GM10266 (cell line): ENCODE measurements around the gene VNN1.
"Not testable (repeated sequence)": the region's sequence is repeated elsewhere in the genome, so short reads cannot be mapped to it uniquely, and the experiment has no call there.

Experiments
- DNase-seq: peaks from one replicate; pipeline ENCODE4 v3.0.0; 2012; ENCODE audit errors: extremely low spot score
- TF ChIP-seq, protein P1 (sequence below): IDR thresholded peaks from 2 replicates; pipeline ENCODE4 v1.5.1; 2012; ENCODE audit warnings: mild to moderate bottlenecking, low read depth; ENCODE audit not compliant: control insufficient read depth, insufficient read depth; ENCODE audit errors: missing control alignments

The VNN1 gene

GRCh38 chr6:132690678-132691077, 23.2 kb downstream of the VNN1 start:
- DNase-seq, result no peak
- TF ChIP-seq, protein P1, sequence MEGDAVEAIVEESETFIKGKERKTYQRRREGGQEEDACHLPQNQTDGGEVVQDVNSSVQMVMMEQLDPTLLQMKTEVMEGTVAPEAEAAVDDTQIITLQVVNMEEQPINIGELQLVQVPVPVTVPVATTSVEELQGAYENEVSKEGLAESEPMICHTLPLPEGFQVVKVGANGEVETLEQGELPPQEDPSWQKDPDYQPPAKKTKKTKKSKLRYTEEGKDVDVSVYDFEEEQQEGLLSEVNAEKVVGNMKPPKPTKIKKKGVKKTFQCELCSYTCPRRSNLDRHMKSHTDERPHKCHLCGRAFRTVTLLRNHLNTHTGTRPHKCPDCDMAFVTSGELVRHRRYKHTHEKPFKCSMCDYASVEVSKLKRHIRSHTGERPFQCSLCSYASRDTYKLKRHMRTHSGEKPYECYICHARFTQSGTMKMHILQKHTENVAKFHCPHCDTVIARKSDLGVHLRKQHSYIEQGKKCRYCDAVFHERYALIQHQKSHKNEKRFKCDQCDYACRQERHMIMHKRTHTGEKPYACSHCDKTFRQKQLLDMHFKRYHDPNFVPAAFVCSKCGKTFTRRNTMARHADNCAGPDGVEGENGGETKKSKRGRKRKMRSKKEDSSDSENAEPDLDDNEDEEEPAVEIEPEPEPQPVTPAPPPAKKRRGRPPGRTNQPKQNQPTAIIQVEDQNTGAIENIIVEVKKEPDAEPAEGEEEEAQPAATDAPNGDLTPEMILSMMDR, result no peak

DNA sequence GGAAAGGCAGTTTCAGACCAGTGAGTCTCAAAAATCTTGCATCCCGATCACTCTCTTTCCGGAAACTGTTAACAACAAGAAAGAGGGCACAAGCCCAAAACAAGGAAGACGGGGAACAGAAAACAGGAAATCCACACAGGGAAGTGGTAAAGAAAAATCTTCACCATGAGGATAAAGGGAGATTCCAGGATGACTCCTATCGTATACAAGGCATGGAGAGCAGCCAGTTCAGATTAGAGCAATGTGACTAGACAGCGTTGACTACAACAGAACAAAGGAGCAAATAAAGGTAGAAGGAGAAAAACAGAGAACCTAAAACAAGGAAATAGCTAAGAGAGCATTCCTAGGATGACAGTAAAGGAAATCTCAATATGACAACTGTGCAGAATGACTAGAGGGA, 26.5 kb downstream of the VNN1 start:
- TF ChIP-seq, protein P1, result no peak
- no peak for DNase-seq

DNA sequence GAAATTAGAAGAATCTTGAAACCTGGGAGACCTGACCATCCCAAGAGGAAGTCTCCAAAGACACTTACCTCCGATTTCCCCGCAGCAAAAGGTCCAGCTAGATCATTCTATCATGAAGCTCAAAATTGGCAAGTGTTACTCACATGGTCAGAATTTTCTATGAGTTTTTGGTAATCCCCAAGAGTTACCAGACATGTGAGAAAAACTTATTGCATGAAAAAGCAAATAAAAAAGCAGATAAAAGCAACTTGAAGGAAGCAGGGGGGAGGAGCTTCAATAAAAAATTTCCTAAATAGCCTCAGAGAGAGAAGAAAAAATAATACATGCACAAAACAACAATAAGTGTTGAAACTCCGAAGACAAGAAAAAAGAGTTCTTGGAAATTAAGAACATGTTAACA, 27.3 kb downstream of the VNN1 start:
- DNase-seq, result no peak
- TF ChIP-seq, protein P1, result no peak

GRCh38 chr6:132685009-132685408, 28.8 kb downstream of the VNN1 start:
- no peak for DNase-seq
- TF ChIP-seq, protein P1, result no peak

- TF ChIP-seq, protein P1, result no peak
- DNase-seq, result no peak
These were observed 29.6 kb downstream of the VNN1 start for GRCh38 chr6:132684272-132684671.

DNA sequence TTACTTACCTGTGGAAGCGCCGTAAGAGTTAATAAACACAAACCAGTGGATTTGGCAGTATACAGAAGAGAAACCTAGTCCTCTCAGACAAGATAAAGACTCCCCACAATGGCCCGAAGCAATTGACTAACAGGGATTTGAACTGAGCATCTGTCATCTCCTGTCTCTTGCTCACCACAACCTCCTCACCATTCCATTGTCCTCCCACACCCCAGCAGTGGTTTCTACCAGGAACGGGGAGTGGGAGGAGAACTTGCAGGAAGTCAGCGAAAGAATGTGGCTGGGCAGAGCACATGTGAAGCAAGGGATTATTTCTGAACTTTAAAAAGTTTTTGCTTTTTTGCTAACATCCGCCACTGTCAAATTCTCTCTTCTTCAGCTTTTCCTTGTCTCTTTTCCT, 30.3 kb downstream of the VNN1 start:
- TF ChIP-seq, protein P1, result no peak
- DNase-seq, result no peak

- DNase-seq, result not testable (repeated sequence)
These were observed 34.8 kb downstream of the VNN1 start for GRCh38 chr6:132679094-132679493.

GRCh38 chr6:132675749-132676148, 38.1 kb downstream of the VNN1 start:
- TF ChIP-seq, protein P1, result no peak
- DNase-seq, result no peak
